NCI-H1930 (cell line): ENCODE results near the gene LYPD3.
"Not testable (repeated sequence)": the region's sequence is repeated elsewhere in the genome, so short reads cannot be mapped to it uniquely, and the experiment has no call there.

Experiments
- DNase-seq, 2 experiments: peaks; one replicate each; lab custom pipeline; 2025; lab: John Stamatoyannopoulos, UW

Gene LYPD3

GRCh38 chr19:43461303-43461702, 4.1 kb downstream of the LYPD3 start:
- DNase-seq: no peak

DNA sequence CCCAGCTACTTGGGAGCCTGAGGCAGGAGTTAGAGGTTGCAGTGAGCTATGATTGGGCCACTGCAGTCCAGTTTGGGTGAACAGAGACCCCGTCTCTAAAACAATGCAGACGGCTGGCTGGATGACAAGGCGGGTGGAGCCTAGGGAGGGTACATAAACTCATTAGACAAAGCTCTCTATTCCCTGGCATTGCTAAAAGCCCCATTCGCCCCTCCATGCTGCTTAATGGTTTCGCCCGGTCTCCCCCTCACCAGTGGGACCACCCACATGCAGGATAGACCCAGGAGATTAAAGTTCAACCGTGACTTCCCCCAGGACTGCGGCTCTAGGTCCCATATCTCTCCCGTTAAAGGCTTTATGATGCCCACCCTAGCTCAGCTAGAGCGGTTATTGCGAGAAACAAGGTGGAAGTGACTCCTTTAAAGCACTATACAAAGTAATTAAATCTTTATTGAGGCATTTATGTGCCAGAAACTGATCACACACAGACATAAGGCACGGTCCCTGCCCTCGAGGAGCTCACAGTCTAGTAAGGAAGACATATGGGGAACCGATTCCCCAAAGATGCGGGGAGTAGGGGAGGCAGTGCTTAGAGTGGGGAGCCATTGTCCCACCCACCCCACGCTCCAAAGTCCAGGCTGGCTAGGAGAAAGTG, 4.9 kb downstream of the LYPD3 start:
- DNase-seq: no peak

GRCh38 chr19:43457809-43458208, 7.6 kb downstream of the LYPD3 start:
- DNase-seq: no peak

GRCh38 chr19:43455321-43456113, 9.9 kb downstream of the LYPD3 start:
- no peak for DNase-seq

DNA sequence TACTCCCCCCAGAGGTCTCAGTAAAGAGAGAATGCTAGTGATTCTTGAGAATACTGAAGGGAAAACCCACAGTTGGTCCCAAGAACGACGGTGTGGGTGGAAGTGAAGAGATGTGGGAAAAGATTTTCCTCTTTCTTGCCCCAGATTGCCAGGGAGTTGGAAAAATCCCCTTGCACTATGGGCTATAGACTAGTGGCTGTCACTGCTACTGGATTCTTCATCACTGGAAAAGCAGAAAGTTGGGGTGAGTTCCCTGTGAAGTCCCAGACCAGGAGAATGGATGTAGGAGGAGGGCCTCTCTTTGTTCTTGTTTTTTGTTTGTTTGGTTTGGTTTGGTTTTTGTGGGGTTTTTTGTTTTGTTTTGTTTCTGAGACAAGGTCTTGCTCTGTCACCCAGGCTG, 11.4 kb downstream of the LYPD3 start:
- no peak for DNase-seq

DNA sequence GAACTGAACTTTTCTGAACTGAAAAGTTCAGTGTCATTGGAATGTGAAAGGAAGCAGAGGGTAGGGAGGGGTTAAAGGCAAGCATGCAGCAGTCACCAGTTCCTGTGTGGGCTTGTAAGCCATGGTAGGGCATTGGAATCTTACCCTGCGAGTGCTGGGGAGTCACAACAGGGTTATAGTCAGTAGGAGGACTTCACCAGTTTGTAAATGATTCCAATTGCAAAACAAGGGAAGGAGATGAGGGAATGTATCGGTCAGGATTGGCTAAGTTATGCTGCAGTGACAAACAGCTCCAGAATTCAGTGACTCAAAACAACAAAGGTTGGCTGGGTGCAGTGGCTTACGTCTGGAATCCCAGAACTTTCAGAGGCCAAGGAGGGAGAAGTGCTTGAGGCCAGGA, 12.8 kb downstream of the LYPD3 start:
- no peak for DNase-seq

DNA sequence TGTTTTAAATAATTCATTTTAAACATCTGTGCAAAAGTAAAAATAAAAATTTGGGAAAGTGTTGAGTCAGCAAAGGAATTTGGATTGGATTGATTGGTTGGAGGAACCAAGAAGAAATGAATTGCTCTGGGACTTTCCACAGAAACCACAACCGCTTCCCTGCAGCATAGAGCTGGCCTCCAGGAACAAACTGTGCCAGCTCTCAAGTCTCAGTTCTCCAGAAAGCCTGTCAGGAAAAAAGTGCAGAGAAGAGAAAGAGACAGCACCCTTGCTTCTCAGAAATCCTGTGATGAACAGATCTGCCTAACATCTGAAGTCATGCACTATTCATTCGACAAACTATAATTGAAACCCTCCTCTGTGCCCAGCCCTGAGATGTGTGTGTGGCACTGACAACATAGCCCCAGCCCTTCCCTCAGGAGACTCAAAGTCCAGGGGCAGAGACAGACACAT, 14.8 kb downstream of the LYPD3 start:
- DNase-seq: no peak

- no peak for DNase-seq
Measured at GRCh38 chr19:43447655-43448054, 17.8 kb downstream of the LYPD3 start.

DNA sequence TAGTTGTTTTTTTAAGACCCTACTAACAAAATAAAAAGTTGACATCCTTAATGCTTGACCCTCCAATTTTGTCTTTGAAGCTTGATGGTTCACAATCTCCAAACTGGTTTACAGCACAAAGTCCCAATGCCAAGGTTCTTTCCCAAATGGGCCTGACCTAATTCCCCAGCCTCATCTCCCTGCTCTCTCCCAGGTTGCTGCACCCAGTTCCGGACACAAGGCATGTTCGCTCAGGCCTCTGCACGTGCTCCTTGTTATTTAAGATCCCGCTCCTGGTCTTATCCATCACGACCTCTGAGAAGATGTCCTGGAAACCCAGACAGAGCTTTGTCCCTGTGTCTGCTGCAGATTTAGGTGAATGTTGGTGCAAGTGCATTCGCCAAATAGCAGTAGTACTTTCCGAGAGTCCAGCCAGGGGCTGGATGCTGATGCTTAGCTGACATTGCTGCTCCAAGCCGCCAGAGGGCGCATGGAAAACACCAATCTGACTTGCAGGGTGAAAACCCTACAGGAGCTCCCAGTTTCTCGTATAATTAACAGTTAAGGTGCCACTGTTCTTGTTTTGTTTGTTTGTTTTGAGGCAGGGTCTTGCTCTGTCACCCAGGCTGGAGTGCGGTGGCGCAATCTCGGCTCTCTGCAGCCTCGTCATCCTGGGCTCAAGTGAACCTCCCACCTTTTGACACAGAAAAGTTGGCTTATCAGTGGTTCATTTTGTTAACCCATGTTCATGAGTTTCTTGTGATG, 18.5 kb downstream of the LYPD3 start:
- peak; percentile 21 to 53 for DNase-seq

GRCh38 chr19:43445426-43445825, 20.0 kb downstream of the LYPD3 start:
- no peak for DNase-seq

- DNase-seq: no peak
Measured at GRCh38 chr19:43444531-43445287, 20.7 kb downstream of the LYPD3 start.

DNA sequence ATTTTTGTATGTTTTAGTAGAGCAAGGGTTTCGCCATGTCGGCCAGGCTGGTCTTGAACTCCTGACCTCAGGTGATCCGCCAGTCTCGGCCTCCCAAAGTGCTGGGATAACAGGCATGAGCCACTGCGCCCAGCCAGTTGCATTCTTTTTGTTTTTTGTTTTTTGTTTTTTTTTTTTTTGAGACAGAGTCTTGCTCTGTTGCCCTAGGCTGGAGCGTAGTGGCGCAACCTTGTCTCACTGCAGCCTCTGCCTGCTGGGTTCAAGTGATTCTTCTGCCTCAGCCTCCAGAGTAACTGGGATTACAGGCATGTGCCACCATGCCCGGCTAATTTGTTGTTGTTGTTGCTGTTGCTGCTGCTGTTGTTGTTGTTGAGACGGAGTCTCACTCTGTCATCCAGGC, 21.3 kb downstream of the LYPD3 start:
- DNase-seq: not testable (repeated sequence)

- DNase-seq: no peak
Measured at GRCh38 chr19:43441716-43442115, 23.7 kb downstream of the LYPD3 start.

DNA sequence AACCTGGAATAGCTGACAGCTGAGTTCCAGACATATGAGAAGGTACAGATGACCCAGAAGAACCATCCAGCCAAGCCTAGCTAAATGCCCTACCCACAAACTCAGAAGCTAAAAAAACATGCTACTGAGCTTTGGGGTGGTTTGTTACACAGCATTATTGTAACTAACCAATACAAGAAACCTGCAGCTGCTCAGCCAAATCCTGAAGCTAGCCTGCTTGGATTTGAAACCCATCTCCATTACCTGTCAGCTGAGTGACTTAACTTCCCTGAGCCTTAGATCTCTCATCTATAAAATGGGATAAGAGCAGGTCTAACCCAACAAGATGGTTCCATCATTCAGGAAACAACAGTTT, 25.7 kb downstream of the LYPD3 start:
- DNase-seq: no peak

DNA sequence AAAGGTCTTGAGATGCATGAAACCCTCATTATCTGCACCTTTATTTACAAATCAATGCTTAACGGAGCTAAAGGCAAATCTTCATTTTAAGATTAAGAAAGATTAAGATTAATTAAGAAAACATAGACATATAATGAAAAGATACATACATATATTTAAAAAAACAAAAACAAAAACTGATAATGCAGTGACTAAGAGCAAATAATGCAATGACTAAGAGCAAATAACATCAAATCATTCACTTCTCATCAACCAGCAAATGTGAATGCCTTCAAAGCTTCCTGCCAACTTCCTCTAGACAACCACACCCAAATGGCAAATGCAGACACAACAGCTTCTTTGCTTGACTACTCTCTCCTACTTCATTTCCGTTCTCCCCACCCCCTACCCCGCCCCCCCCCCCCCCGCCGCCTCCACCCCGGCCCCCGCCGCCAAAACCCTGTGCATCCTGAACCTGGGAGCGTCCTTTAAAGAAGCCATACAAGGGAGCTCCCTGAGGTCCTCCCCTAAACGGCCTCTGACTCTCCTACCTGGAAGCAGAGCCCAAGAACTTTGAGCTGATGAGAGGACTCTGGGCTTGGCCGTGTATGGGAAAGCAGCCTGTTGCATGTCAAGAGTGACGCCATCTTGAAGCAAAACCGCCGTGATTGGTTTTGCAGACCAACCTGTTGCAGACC, 26.2 kb downstream of the LYPD3 start:
- no peak for DNase-seq

DNA sequence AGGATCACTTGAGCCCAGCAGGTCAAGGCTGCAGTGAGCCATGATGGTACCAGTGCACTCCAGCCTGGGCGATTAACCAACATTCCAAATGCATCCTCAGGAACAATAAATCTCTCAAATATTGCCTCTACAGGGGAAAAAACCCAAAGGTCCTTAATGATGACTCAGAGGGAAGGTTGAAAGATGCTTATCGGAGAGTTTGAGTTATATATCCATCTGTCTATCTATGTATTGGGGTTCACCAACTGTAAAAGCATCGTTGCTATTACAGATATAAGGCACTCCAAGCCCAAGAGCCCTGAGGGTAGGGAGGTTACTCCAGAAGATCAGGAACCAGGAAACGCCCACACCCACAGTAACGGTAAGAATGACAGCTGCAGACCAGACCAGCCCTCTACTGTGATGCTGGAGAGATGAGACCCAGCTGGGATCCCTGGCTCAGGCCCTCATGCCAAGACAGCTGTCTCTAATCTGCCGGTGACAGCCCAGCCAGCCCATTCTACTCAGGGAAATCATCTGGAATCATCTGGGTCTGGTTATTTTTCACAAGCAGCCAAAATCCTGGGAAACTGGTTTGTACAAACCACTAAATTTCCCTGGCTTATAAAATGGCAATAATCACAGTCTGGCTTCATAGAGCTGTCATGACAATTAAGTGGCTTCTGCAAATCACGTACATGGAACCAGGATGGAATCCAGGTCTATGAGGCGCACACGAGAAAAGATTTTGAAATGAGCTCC, 26.9 kb downstream of the LYPD3 start:
- DNase-seq: no peak

DNA sequence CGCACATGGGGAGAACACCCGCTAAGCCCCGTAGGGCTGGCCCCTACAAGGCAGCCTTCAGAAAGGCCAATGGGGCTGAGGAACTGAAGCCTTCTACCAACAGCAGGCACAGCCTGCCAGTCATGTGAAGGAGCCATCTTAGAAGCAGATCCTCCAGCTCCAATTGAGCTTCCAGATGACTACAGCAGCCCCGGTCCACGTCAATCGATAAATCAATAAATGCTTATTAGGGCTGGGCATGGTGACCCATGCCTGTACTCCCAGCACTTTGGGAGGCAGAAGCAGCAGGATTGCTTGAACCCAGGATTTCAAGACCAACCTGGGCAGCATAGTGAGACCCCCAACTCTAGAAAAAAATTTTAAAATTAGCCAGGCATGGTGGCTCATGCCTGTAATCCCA, 27.7 kb downstream of the LYPD3 start:
- DNase-seq: no peak

DNA sequence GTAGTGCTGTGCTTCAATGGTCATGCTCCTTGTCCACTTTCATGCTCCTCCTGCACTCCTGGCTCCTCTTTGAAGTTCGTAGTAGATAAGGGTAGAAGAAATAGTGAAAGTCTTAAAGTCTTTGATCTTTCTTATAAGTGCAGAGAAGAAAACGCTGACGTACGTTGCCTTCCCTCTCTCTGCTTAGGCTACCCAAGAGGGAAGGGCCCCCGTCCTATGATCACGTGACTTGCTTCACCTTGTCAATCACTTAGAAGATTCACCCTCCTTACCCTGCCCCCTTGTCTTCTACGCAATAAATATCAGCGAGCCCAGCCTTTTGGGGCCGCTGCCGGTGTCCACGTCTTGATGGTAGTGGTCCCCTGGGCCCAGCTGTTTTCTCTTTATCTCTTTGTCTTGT, 28.1 kb downstream of the LYPD3 start:
- not testable (repeated sequence) for DNase-seq

- DNase-seq: no peak
Measured at GRCh38 chr19:43435775-43436174, 29.6 kb downstream of the LYPD3 start.

- DNase-seq: no peak
Measured at GRCh38 chr19:43433689-43434088, 31.7 kb downstream of the LYPD3 start.

DNA sequence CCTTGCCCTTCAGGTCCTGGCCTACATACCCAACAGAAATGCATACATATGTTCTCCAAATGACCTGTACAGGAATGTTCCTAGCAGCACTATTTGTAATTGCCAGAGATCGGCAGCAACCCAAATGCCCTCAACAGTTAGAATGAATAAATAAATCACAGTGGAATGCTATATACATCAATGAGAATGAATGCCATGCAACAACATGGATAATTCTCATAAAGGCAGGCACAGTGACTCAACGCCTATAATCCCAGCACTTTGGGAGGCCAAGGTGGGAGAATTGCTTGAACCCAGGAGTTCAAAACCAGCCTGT, 32.1 kb downstream of the LYPD3 start:
- DNase-seq: no peak
